Body of pancreas (tissue), 4 donors: ENCODE measurements around the gene RAB22A. TPM values are rescaled to one million over a fixed set of nuclear protein-coding genes. Genes with fewer than 3 reads are reported as not detected.

Experiments used
- ATAC-seq: fragments of 150-250 bp; one replicate; pipeline ENCODE4 v1.9.1; 2016
- DNase-seq, 4 donors: peaks; one replicate each; pipeline ENCODE4 v3.0.0-alpha.2; 2019
- H3K27ac ChIP-seq, 4 donors: fragments of 200-600 bp; sonication (generic); 1 replicate in 3 of 4; 2 replicates in 1 of 4; pipeline versions ENCODE4 v1.5.1 to v1.6.1; 2016 to 2019; ENCODE audit warnings: mild to moderate bottlenecking in 1 of 4, mixed read lengths in 1 of 4, moderate library complexity in 1 of 4
- H3K27me3 ChIP-seq, 2 donors: fragments of 200-600 bp; sonication (generic); one replicate each; pipeline ENCODE4 v1.6.0; 2016; ENCODE audit warnings: mild to moderate bottlenecking in 1 of 2
- H3K36me3 ChIP-seq, 2 donors: fragments of 200-600 bp; sonication (generic); replicated peaks in 1 of 2; 2 replicates each; pipeline ENCODE4 v1.5.1; 2016; ENCODE audit warnings: low read depth in 2 of 2; ENCODE audit not compliant: insufficient read depth in 1 of 2
- H3K4me1 ChIP-seq: fragments of 200-600 bp; sonication (generic); one replicate; pipeline ENCODE4 v1.6.0; 2016
- H3K4me3 ChIP-seq, 2 donors: fragments of 200-600 bp; sonication (generic); 1 replicate in 1 of 2; 2 replicates in 1 of 2; pipeline ENCODE4 v1.5.1; 2016 to 2019
- H3K9me3 ChIP-seq, 3 donors: fragments of 200-600 bp; sonication (generic); 1 replicate in 2 of 3; 2 replicates in 1 of 3; pipeline ENCODE4 v1.5.1; 2016
- POLR2A ChIP-seq, 3 donors: fragments of 450-650 bp; IDR thresholded peaks; one replicate each; pipeline ENCODE4 v1.6.1; 2016; ENCODE audit warnings: antibody characterized with exemption in 3 of 3, mild to moderate bottlenecking in 2 of 3
- WGBS, 2 donors: methylation state at CpG; one replicate each; pipeline ENCODE4 v1.1.5; 2017; 5-methylcytosine and 5-hydroxymethylcytosine counted together
- intact Hi-C: fragments of 100-400 bp; cut with DNase I; formaldehyde crosslinking; loops from one replicate; pipeline ENCODE4 v1.15.1; 2023
- total RNA-seq, 2 donors: library from RNA; depleted of rRNA; stranded (reverse); fragments of >200 nt; gene quantifications; one replicate each; pipeline ENCODE4 v1.1.0, GENCODE V29; 2016
- TF ChIP-seq, protein P1 (sequence below), 7 experiments: fragments of 450-650 bp in 4 of 7; fragments of 200-600 bp in 3 of 7; sonication (generic) in 3 of 7; IDR thresholded peaks; one replicate each; pipeline ENCODE4 v1.5.1; 2016 to 2019; ENCODE audit warnings: antibody characterized with exemption in 7 of 7

The RAB22A gene
- total RNA-seq, 2 donors from 2014 or later = 6.3 to 9.1 TPM

DNA sequence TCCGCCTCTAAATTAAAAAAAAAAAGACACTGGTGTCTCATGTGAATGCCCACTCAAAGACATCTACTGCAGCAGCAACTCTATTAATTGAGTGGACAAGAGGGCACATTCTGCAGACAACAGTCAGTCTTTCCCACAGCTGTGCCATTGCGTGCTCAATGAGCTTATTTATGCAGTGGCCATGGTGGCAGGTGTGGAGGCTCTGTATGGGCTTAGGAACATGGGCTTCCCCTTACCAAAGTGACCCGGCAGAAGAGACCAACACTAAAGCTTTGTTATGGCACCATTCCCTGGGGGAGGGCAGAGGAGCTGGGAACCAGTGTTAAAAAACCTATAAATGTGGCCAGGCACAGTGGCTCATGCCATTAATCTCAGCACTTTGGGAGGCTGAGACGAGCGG is 75.3 kb downstream of the RAB22A start:
- TF ChIP-seq, protein P1, sequence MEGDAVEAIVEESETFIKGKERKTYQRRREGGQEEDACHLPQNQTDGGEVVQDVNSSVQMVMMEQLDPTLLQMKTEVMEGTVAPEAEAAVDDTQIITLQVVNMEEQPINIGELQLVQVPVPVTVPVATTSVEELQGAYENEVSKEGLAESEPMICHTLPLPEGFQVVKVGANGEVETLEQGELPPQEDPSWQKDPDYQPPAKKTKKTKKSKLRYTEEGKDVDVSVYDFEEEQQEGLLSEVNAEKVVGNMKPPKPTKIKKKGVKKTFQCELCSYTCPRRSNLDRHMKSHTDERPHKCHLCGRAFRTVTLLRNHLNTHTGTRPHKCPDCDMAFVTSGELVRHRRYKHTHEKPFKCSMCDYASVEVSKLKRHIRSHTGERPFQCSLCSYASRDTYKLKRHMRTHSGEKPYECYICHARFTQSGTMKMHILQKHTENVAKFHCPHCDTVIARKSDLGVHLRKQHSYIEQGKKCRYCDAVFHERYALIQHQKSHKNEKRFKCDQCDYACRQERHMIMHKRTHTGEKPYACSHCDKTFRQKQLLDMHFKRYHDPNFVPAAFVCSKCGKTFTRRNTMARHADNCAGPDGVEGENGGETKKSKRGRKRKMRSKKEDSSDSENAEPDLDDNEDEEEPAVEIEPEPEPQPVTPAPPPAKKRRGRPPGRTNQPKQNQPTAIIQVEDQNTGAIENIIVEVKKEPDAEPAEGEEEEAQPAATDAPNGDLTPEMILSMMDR (IDR thresholded peaks at IDR 0.05) = no peak
- no peak for TF ChIP-seq POLR2A (IDR thresholded peaks at IDR 0.05)
- ATAC-seq = no peak
- Histone ChIP-seq H3K4me1 (peaks cover 2% of the 10 kb centered on the region), H3K9me3 (no peaks in the 10 kb centered on the region), H3K27me3 (no peaks in the 10 kb centered on the region), H3K4me3 (no peak overlapping the region), H3K36me3 (no peaks in the 10 kb centered on the region), H3K27ac (no peak overlapping the region)
- DNase-seq = no peak
- intact Hi-C loops = no loop called here
- 81 to 92% methylated on average over 3 to 5 of the region's 5 CpGs for WGBS, 2 donors

GRCh38 chr20:58388028-58388601 is 78.6 kb downstream of the RAB22A start:
- DNase-seq = no peak
- H3K4me3 ChIP-seq = no peak overlapping the region
- intact Hi-C loops = no loop called here

DNA sequence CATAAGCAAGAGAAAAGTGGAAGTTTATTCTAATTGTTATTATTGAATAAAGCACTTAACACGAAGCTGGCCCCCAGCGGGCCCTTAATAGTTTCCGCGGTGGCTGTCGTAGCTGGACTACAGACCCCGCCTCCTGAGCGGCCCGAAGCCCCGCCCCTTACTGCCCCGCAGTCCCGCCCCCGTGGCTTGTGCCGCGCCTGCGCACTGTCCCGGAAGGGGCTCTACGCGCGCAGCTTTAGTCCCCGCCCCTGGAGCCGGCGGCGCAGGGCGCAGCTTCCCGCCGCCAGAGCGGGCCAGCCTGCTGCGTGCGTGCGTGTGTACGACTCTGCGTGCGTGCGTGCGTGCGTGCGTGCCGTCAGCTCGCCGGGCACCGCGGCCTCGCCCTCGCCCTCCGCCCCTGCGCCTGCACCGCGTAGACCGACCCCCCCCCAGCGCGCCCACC is 79.4 kb downstream of the RAB22A start, which contains the start of gene VAPB:
Gene VAPB (plus strand): TSS at position 348 of the 442 bp plus-strand sequence. CDS start 231 bp downstream, outside the sequence.
- Histone ChIP-seq H3K4me3 (peak within 1 kb of the TSS; percentile 49 to 64), H3K27me3 (no peaks in the 10 kb centered on the region), H3K27ac (peak within 1 kb of the TSS; percentile 71 to 96 (median 89)), H3K9me3 (no peaks in the 10 kb centered on the region), H3K36me3 (no peaks in the 10 kb centered on the region), H3K4me1 (peaks cover 33% of the 10 kb centered on the region)
- 0% methylated on average over 9 to 51 of the region's 51 CpGs for WGBS, 2 donors
- DNase-seq = peak; percentile 94 to 97 (median 96)
- intact Hi-C loops = no loop called here
- ATAC-seq = peak; percentile 99
- TF ChIP-seq, protein P1 (IDR thresholded peaks at IDR 0.05) = peak in 1 of 7 experiments; percentile 9
- TF ChIP-seq POLR2A (IDR thresholded peaks at IDR 0.05) = peak; percentile 54 to 82 (median 63)

More at GRCh38 chr20:58388028-58388601, 78.6 kb downstream of the RAB22A start:
- H3K36me3 ChIP-seq = no peaks in the 10 kb centered on the region
- no peak for ATAC-seq
- no peak for TF ChIP-seq POLR2A (IDR thresholded peaks at IDR 0.05)
- TF ChIP-seq, protein P1 (IDR thresholded peaks at IDR 0.05) = no peak
- H3K27me3 ChIP-seq = no peaks in the 10 kb centered on the region
- WGBS, 2 donors = 54 to 55% methylated on average over 4 of the region's 4 CpGs
- H3K9me3 ChIP-seq = no peaks in the 10 kb centered on the region
- peaks cover 33% of the 10 kb centered on the region for H3K4me1 ChIP-seq
- H3K27ac ChIP-seq = peak overlapping the region in 2 of 4 donors; percentile 84 to 96

- ATAC-seq (peak; percentile 47), DNase-seq (peak; percentile 37 to 47 (median 39))
- TF ChIP-seq, protein P1 (IDR thresholded peaks at IDR 0.05) = no peak
- peak in 2 of 3 donors; percentile 4 to 37 for TF ChIP-seq POLR2A (IDR thresholded peaks at IDR 0.05)
- intact Hi-C loops = no loop called here
- H3K4me3 ChIP-seq = peak overlapping the region; percentile 49 to 64
- no peaks in the 10 kb centered on the region for H3K9me3 ChIP-seq
- no peaks in the 10 kb centered on the region for H3K27me3 ChIP-seq
- H3K27ac ChIP-seq = peak overlapping the region; percentile 71 to 96 (median 89)
- H3K36me3 ChIP-seq = no peaks in the 10 kb centered on the region
- WGBS, 2 donors = 0 to 1% methylated on average over 5 to 56 of the region's 56 CpGs
- peaks cover 33% of the 10 kb centered on the region for H3K4me1 ChIP-seq
Observed at GRCh38 chr20:58389324-58389967, 79.9 kb downstream of the RAB22A start.
